Breast epithelium (tissue), 3 donors: ENCODE measurements around the gene AFAP1.

Experiments
- POLR2A ChIP-seq: fragments of 450-650 bp; IDR thresholded peaks from one replicate; pipeline ENCODE4 v1.6.1; 2016; ENCODE audit warnings: antibody characterized with exemption, mild to moderate bottlenecking, moderate library complexity
- POLR2AphosphoS5 ChIP-seq, 3 donors: sonication (generic); formaldehyde crosslinking; IDR thresholded peaks; one replicate each; pipeline ENCODE4 v1.6.1; 2017; ENCODE audit warnings: antibody characterized with exemption in 3 of 3
- TF ChIP-seq, protein P1 (sequence below), 3 donors: fragments of 450-650 bp; IDR thresholded peaks; one replicate each; pipeline ENCODE4 v1.5.1; 2016 to 2017; ENCODE audit warnings: antibody characterized with exemption in 3 of 3, mild to moderate bottlenecking in 3 of 3, moderate library complexity in 3 of 3

DNA sequence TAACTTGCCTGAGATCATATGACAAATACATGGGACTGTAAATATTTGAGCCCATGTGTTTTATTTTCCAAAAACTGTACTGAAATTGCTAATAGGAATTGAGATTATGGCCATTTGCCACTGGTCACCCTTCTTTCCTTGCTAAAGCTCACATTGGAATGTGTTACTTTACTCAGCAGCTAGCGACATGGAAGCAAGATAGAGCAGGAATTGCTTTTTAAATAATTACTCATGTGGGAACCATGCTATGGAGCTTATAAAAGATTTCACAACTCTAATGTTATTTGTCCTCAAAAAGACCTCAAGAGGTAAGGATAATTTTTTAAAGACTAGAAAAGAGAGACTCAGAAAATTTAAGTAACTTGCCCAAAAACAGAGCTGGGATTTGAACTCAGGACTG, 48.8 kb upstream of the AFAP1 start:
- TF ChIP-seq, protein P1, sequence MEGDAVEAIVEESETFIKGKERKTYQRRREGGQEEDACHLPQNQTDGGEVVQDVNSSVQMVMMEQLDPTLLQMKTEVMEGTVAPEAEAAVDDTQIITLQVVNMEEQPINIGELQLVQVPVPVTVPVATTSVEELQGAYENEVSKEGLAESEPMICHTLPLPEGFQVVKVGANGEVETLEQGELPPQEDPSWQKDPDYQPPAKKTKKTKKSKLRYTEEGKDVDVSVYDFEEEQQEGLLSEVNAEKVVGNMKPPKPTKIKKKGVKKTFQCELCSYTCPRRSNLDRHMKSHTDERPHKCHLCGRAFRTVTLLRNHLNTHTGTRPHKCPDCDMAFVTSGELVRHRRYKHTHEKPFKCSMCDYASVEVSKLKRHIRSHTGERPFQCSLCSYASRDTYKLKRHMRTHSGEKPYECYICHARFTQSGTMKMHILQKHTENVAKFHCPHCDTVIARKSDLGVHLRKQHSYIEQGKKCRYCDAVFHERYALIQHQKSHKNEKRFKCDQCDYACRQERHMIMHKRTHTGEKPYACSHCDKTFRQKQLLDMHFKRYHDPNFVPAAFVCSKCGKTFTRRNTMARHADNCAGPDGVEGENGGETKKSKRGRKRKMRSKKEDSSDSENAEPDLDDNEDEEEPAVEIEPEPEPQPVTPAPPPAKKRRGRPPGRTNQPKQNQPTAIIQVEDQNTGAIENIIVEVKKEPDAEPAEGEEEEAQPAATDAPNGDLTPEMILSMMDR (IDR thresholded peaks at IDR 0.05), result no peak
- TF ChIP-seq POLR2A (no peak), POLR2AphosphoS5 (IDR thresholded peaks at IDR 0.05) (no peak)
